ENCODE results near the gene SNX2.
"Not testable (repeated sequence)": the region's sequence is repeated elsewhere in the genome, so short reads cannot be mapped to it uniquely, and the experiment has no call there.

The SNX2 gene

DNA sequence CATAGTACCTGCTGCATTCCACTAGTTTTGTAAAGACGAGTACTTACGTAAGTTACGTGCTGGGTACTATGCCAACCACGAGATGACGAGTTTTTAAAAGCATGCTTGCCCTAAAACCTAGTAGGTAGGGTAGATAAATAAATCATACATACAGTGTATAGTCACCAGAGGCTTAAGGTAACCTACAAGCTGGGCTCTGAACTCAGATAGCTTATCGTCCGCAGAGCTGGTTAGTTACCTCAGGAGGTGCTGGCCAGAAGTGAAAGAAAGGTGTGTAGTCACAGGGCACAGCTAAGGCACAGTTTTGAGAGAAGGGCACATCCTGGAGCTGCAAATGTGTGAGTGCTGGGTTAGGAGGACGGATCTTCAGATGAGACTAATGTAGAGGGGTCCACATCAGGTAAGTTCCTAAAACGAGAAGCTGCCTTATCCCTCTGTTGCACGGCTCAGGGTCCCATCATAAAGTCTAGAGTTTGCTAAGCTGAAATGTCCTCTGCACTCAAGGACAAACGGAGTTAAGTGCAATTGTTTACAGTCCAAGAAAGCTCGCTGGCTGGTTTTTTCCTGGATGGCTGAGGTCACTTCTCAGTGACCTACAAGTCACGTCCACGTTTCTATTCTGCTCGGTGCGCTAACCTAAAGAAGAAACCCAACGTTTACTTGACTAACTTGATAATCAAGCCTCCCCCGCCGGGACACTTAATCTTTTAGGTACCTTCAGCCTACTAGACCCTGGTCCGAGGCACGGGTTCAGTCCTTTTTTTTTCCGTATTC lies 69.4 kb downstream of the SNX2 start:
- no peak for DNase-seq (ENCODE audit: low spot score)

DNA sequence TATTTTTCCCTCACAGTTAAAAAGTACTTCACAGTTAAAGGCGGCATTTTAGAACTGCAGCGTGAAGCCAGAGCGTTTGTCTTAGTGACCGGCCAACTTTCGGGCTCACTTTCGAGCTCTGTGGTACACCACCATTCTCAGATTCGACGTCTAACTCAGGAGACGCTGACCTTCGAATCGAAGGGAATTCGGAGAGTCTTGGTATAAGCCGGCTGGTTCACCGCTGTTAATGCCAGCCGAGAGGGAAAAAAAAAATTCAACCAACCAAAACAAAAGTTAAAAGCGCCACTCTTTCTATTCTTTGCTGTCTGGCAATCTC lies 70.0 kb downstream of the SNX2 start:
- no peak for DNase-seq (ENCODE audit: low spot score)

DNA sequence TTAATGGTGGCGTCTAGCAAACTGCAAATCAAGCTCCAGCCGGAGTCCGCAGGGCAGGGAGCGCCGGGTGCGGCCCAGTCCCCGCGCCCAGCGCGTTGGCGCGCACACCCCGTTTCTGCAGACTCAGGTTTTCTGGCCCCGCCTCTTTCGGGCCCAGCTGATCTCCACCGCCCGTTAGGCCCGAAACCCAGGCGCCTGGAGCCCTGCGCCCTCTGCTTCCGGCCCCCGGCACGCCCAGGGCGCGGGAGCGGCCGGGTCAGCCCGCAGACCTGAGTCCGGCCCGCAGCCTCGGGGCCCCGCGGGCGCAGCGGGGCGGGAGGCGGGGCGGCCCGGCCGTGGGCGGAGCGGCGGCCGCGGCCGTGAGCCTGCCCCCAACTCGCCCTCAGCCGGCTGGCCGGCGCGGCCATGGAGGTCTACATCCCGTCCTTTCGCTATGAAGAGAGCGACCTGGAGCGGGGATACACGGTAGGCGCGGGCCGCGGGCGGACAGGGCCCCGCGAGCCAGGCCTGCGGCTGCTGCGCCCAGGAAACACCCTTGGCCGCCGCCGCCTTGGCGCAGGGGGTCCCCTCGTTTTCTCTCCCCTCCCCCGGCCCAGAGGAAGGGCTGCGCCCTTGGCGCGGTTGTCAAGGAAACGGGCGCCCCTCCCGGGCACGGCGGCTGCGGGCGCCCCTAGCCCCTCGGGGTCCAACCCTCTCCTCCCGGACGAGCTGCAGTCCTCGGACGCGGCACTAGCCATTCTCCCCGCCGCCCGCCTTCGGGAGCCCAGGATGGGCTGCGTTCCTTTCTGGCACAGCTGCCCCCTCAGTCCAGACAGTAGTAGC lies 70.6 kb downstream of the SNX2 start, which contains the start of gene SNX24:
SNX24 (plus strand) TSS at position 385 of the 822 bp plus-strand sequence; CDS start at position 406, 21 bp downstream.
- DNase-seq (ENCODE audit: low spot score) = peak; percentile 73

DNA sequence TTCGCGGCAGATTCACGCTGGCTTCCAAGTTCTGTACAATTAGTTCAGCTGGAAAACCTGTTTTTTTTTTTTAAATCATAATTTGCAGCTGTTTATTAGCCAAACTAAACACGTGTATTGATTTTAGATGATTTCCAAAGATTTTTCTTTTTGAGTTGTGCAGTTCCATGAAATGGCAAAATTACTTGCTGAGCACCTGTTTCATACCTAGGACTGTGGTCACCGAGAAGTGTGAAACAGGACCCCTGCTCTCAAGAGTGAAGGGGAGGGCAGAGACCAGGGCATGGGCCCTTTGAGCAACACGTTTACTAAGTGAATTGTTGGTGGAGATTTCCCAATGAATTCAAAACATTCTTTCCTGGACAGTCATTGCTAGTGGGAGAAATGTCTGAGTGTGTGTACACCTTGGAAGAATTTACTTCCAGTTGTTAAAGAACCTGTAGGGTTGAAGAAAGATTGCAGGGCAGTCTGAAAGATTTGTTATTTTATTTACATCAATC lies 71.2 kb downstream of the SNX2 start:
- no peak for DNase-seq (ENCODE audit: low spot score)

DNA sequence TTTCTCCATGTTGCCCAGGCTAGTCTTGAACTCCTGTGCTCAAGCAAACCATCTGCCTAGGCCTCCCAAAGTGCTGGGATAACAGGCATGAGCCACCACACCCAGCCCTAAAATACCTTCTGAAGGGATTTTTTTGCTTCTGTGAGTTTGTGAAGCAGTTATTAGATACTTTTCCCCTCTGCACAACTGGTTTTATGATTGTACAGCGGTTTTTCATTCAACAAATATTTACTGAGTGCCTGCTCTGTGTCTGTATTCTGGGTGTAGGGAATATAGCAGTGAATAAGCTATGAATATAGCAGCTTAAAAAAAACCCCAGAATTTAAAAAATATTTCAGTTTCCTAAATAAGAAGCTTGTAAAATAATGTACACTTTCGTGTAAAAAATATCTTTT lies 72.8 kb downstream of the SNX2 start:
- no peak for DNase-seq (ENCODE audit: low spot score)

DNA sequence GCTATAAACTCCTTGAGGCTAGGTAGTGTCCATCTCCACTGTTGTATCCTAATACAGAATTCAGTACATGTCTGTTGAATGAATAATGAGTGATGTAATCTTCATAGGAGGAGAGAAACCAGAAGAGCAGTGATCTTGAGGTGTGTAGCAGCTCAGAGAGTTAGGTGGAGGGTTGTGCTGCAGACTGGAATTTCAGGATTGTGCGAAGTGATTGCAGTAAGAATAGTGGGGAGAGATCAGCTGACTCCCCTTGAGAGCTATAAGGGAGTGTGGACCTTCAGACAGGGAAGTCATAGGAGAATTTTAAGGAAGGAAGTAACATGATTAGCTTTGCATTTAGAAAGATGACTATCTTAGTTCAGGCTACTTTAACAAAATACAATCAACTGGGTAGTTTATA lies 74.9 kb downstream of the SNX2 start:
- no peak for DNase-seq (ENCODE audit: low spot score)

DNA sequence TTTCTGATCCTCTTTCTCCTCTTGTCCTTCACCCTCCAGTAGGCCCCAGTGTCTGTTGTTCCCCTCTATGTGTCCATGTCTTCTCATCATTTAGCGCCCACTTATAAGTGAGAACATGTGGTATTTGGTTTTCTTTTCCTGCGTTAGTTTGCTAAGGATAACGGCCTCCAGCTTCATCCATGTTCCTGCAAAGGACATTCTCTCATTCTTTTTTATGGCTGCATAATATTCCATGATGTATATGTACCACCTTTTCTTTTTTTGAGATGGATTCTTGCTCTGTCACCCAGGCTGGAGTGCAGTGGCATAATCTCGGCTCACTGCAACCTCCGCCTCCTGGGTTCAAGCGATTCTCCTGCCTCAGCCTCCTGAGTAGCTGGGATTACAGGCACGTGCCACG lies 82.7 kb downstream of the SNX2 start:
- DNase-seq (ENCODE audit: low spot score) = not testable (repeated sequence)

DNA sequence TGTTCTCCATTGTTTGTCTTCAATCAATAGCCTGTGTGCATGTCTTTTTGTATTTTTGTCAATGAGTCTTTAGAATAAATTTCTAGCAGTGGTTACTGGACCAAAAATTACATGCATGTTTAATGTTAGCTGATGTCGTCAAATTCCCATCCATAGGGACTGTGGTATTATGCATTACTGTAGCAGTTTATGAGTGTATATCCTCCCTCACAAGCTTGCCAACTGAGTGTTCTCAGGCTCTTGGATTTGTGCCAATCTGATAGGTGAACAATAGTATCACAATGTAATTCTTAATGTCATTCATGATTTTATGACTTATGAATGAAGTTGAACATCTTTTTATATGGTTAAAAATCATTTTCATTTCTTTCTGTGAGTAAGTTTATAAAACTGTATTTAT lies 83.6 kb downstream of the SNX2 start:
- no peak for DNase-seq (ENCODE audit: low spot score)

DNA sequence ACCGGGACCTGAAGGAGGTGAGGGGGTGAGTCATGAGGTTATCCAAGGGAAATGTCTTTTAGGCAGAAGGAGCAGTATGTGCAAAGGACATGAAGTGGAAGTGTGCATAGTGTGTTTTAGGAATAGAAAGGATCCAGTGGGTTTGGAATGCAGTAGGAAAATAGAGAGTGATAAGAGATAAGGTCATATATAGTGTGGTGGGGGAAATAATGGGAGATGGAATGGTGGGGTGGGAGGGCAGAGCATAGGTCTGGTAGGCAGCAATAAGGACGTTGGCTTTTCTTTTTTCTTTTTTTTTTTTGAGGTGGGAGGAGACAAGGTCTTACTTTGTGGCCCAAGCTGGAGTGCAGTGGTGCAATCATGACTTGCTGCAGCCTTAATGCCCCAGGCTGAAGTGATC lies 88.4 kb downstream of the SNX2 start:
- DNase-seq (ENCODE audit: low spot score) = no peak

DNA sequence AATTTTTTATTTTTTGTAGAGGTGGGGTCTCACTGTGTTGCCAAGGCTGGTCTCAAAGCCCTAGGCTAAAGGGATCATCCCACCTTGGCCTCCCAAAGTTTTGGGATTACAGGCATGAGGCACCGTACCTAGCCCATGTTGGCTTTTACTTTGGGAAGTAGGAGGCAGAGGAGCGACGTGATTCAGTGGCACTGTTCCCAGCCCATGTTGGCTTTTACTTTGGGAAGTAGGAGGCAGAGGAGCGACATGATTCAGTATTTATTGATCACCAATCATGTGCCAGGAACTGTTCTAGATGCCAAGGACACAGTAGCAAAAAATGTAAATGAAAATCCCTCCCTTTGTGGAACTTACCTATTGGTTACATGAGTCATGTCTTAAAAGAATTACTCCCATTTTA lies 88.8 kb downstream of the SNX2 start:
- DNase-seq (ENCODE audit: low spot score) = no peak

DNA sequence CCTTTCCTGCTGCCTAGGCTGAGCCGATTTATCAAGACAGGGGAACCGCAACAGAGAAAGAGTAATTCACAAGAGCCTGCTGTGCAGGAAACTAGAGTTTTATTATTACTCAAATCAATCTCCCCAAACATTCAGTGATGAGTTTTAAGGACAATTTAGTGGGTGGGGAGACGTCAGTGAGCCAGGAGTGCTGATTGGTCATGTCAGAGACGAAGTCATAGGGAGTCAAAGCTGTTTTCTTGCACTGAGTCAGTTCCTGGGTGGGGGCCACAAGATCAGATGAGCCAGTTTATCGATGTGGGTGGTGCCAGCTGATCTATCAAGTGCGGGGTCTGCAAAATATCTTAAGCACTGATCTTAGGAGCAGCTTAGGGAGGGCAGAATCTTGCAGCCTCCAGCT lies 89.5 kb downstream of the SNX2 start:
- DNase-seq (ENCODE audit: low spot score) = no peak

DNA sequence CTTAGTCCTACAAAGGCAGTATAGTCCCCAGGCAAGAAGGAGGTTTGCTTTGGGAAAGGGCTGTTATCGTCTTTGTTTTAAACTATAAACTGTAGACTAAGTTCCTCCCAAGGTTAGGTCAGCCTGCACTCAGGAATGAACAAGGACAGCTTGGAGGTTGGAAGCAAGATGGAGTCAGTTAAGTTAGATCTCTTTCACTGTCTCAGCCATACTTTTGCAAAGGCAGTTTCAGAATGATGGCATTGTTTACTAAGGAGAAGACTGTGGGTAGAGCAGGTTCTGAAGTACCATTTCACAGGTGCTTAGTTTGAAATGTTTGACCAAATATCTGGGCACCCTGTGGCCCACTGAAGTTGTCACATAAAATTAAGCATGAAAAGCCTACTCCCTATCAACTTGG lies 90.0 kb downstream of the SNX2 start:
- no peak for DNase-seq (ENCODE audit: low spot score)

DNA sequence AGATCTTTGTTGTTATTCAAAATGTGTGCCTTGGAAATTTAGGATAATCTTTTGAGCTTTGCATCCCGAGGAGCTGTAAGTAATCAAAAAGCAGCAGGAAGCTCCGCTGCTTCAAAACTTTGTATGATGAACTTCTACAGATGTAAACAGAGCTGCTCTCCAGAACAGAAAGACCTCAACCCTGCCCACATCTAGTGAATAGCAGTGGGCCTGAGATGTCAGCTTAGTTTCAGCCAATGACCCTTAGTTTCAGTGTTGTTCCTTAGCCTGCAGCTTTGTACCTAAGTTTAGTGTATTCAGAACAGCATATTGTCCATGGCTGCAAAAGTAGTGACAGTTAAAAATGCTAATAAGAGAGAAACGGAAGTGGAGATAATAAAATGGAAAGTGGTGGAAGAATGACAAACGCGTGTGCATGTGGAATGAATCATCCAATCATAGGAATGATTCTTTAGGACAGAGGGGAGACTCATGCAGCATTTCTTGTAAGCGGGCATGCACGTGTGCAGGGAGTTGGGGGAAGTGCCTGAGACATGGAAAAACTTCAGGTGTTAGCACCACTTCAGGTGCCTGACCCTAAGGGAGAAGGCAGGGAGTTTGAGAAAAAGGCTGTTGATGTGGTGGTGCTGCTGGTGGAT lies 95.5 kb downstream of the SNX2 start:
- no peak for DNase-seq (ENCODE audit: low spot score)

DNA sequence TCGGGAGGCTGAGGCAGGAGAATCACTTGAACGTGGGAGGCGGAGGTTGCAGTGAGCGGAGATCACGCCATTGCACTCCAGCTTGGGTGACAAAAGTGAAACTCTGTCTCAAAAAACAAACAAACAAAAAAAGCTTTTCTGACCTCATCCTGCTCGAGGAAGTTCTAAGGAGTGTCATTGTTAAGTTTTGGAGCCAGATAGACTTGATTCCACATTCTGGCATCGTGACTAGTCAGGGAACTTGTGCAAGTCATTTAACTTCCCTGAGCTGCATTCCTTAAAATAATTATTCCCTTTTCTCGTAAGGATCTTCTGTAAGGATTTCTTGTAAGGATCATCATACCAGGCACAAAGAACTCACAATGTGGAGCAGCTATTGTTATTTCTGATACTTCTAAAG lies 96.8 kb downstream of the SNX2 start:
- no peak for DNase-seq (ENCODE audit: low spot score)

DNA sequence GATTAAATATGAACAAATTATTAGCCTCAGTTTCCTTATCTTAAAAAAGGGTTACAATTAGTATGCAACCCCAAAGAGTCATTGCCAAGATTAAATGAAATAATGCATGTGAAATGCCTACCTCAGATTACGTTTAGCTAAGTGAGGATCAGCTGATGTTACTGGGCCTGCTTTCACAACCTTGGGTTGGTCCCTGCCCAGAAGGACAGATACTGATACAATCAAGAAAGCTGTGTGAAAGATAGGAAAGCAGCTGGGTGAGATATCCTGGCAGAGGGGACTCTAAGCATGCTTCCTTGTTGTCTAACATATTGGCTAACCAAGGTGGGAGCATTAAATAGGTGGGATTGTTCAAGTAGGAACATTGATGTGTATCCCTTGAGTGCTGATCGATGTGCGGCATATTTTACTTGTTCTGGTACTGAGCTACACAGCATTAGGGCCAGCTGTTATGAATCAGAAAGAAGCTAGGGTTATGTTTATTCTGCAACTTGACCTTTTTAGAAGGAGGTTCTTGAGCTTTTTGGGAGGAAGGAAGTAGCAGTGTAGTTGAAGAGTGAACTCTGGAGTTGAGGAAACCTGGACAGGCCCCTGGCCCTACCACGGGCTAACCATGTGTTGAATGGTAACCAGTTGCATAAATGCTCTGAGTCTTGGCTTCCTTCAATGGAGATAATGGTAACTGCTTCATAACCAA lies 99.4 kb downstream of the SNX2 start:
- DNase-seq (ENCODE audit: low spot score) = no peak

DNA sequence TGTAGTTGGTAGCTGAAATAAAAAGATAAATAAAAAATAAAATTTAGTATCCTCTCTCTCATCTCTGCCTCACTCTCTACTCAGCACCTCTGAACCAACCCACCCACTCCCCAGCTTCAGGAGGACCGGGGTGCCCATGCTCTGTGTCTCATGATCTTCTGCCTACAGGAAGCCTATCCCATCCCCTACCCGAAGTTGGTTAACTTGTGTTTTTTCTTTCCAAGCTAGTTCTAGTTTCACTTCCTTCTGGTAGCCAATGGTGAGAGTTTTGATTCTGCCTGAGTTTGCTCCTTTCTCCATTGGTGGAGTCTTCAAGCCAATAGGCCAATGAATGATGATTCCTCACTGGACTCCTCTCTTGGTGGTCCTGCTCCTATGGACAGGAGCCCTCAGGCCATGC lies 102.6 kb downstream of the SNX2 start:
- DNase-seq (ENCODE audit: low spot score) = no peak

DNA sequence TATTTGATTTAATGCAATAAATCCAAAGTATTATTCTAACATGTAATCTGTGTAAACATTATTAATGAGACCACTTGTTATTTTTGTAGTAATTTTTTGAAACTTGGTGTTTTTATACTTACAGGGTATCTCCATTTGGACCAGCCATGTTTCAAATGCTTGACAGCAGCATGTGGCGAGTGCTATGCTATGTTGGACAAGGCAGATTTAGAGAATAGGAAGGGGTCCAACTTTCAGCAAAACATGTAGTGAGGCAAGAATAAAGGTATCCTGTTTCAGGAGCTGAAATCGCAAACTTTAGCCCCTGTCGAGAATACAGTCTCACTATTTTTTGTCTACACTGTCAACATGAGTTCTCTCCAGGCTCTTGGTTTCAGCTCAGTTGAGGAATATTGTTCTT lies 104.2 kb downstream of the SNX2 start:
- no peak for DNase-seq (ENCODE audit: low spot score)
